ENCODE results near the gene TGFB3. TPM values are rescaled to one million over a fixed set of nuclear protein-coding genes. Genes with fewer than 3 reads are reported as not detected.

TGFB3 gene
- total and polyA plus RNA-seq, 2 experiments from 2014 or later = 11.6 to 13.9 TPM

DNA sequence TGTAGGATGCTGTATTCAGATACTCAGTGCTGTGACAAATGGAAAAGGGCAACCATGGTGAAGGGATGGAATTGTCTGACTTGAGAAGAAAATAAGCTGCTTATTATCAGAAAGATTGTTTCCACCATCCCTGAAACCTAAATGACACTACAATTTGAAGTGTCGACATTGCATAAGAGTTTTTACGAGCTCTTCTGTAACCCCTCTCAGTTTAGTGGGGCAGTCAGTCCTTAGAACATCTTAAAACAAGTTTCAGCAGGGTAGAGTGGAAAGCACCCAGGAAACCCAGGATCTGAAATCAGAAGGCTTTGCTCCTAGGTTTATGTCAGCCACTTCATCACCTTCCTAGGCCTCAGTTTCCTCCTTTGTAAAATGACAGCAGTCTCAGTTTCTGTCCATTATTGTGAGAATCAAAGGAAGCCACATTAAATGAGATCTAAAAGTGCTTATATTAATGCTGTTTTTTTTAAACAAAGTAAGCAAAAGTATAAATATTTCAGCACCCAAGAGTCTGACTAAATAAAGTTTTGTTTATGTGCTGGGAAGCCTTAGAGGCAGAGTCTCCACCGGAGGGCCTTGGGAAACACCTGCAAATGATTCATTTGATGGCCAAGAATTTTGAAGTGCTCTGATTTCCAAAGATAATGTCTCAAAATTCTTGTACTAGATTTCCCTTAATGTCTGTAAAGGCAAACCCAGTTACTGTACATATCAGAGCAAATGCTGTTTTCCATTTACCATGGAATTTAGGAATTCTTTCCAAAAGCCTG is 5.6 kb upstream of the TGFB3 start:
- Histone ChIP-seq H3K27ac (no peak overlapping the region), H3K4me3 (no peak overlapping the region), H3K36me3 (peaks cover 3% of the 10 kb centered on the region), H3K9me3 (ENCODE audit: low read depth) (no peaks in the 10 kb centered on the region), H3K4me1 (ENCODE audit: low read depth) (peaks cover 6% of the 10 kb centered on the region), H3K27me3 (no peaks in the 10 kb centered on the region)
- DNase-seq (ENCODE audit: low read depth in 1 of 2, low spot score in 1 of 2) = no peak
- TF ChIP-seq, protein P1, sequence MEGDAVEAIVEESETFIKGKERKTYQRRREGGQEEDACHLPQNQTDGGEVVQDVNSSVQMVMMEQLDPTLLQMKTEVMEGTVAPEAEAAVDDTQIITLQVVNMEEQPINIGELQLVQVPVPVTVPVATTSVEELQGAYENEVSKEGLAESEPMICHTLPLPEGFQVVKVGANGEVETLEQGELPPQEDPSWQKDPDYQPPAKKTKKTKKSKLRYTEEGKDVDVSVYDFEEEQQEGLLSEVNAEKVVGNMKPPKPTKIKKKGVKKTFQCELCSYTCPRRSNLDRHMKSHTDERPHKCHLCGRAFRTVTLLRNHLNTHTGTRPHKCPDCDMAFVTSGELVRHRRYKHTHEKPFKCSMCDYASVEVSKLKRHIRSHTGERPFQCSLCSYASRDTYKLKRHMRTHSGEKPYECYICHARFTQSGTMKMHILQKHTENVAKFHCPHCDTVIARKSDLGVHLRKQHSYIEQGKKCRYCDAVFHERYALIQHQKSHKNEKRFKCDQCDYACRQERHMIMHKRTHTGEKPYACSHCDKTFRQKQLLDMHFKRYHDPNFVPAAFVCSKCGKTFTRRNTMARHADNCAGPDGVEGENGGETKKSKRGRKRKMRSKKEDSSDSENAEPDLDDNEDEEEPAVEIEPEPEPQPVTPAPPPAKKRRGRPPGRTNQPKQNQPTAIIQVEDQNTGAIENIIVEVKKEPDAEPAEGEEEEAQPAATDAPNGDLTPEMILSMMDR (IDR thresholded peaks at IDR 0.05; ENCODE audit: low read depth, low read length) = no peak

DNA sequence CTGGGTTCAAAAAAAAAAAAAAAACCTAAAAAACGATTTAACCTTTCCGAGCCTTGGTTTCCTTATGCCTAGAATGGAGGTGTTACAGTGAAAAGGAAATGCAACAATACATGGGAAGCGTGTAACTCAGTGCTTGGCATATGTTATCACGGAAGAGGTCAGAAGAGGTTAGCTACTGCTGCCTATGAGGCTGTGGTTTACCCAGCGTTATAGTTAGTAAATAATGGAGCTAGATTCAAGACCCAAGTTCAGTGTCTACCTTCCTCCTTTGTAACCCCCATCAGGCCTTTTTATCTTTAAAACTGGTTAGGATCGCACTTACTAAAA is 4.6 kb upstream of the TGFB3 start:
- no peaks in the 10 kb centered on the region for H3K27me3 ChIP-seq
- H3K9me3 ChIP-seq (ENCODE audit: low read depth) = no peaks in the 10 kb centered on the region
- peaks cover 3% of the 10 kb centered on the region for H3K36me3 ChIP-seq
- peaks cover 8% of the 10 kb centered on the region for H3K4me1 ChIP-seq (ENCODE audit: low read depth)
- TF ChIP-seq, protein P1 (IDR thresholded peaks at IDR 0.05; ENCODE audit: low read depth, low read length) = no peak
- peak in 1 of 2 donors; percentile 32 for DNase-seq (ENCODE audit: low read depth in 1 of 2, low spot score in 1 of 2)
- H3K27ac ChIP-seq = no peak overlapping the region
- peak overlapping the region; percentile 76 for H3K4me3 ChIP-seq

DNA sequence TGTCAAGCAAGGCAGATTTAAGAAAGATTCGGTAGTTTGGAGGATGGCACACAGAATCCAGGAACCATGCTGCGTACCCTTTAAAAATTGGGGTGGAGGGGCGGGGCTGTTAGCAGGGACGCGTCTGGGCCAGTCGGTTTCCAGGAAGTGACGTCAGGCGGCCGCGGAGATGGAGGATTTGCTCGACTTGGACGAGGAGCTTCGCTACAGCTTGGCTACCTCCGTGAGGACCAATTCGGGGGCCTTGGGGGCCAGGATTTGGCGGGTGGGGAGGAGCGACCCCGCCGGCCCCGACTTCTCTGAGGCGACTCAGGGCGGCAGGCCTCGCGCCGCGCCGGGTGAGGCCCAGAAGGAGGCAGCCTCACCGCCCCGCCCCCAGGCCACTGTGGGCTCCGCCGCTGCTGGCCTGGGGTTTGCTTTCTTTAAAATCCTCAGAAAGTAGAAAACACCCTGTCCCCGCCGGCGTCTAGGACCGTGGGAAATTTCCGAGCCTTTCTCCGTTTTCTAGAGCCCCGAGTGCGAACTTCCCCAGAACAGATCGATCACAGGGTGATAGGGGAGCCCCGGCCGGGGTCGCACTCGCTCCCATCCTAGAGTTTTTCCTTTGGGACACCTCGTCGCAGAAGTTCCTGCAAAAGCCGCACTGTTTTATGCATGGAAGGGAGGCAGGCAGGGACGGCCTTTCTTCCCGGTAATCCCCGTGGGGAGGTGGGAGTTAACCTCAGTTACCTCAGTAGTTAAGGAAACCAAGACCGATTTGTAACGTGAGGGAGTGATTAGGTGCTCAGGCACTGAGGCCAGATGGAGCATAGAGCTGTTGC is 4.0 kb upstream of the TGFB3 start, which contains the start of gene IFT43:
Gene IFT43 (plus strand): TSS at position 146 of the 821 bp plus-strand sequence. CDS start 24 bp downstream, at position 170.
- TF ChIP-seq, protein P1 (IDR thresholded peaks at IDR 0.05; ENCODE audit: low read depth, low read length) = no peak
- peaks cover 14% of the 10 kb centered on the region for H3K4me1 ChIP-seq (ENCODE audit: low read depth)
- peak within 1 kb of the TSS; percentile 76 for H3K4me3 ChIP-seq
- peak; percentile 87 to 88 for DNase-seq (ENCODE audit: low read depth in 1 of 2, low spot score in 1 of 2)
- no peaks in the 10 kb centered on the region for H3K9me3 ChIP-seq (ENCODE audit: low read depth)
- peak within 1 kb of the TSS; percentile 16 for H3K27ac ChIP-seq
- no peaks in the 10 kb centered on the region for H3K27me3 ChIP-seq
- peaks cover 3% of the 10 kb centered on the region for H3K36me3 ChIP-seq

DNA sequence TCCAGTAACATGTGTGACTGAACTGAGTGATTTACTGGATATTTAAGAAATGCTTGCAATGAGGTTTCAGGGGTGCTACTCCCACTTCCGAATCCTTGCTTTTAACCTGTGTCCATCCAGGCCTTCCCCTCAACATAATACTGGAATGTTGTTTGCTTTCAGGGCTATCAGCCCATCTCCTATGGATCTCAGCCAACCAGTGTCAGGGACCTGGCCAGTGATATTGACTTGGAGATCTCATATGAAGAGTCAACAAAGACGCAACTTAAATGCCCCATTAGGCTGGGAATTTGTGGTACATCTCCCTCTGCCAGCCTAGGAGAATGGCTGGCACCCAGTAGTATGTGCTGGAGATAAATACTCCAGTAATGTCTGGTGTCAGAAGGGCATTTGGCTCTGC is 2.9 kb upstream of the TGFB3 start:
- H3K9me3 ChIP-seq (ENCODE audit: low read depth) = no peaks in the 10 kb centered on the region
- H3K36me3 ChIP-seq = no peaks in the 10 kb centered on the region
- H3K4me3 ChIP-seq = no peak overlapping the region
- H3K27ac ChIP-seq = no peak overlapping the region
- H3K4me1 ChIP-seq (ENCODE audit: low read depth) = peaks cover 26% of the 10 kb centered on the region
- H3K27me3 ChIP-seq = no peaks in the 10 kb centered on the region
- DNase-seq (ENCODE audit: low read depth in 1 of 2, low spot score in 1 of 2) = no peak
- TF ChIP-seq, protein P1 (IDR thresholded peaks at IDR 0.05; ENCODE audit: low read depth, low read length) = no peak

DNA sequence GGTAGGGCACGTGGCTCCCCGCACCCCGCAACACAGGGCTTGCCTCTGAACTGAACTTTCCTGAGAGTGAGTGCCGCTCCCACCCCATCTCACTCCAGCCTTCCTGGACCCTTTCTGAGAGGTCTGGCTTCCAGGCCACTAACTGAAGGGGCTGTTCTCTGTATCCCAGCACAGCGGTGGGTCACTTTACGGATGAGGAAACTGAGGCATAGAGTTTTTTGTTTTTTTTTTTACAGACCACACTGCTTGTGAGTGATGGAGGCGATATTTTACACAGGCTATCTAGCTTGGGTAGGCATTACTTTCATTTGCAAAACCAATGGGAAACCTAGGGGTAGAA is 1.2 kb upstream of the TGFB3 start:
- H3K4me3 ChIP-seq = peak overlapping the region; percentile 91
- H3K27me3 ChIP-seq = no peaks in the 10 kb centered on the region
- H3K9me3 ChIP-seq (ENCODE audit: low read depth) = no peaks in the 10 kb centered on the region
- DNase-seq (ENCODE audit: low read depth in 1 of 2, low spot score in 1 of 2) = no peak
- no peak overlapping the region for H3K27ac ChIP-seq
- H3K4me1 ChIP-seq (ENCODE audit: low read depth) = peaks cover 28% of the 10 kb centered on the region
- H3K36me3 ChIP-seq = no peaks in the 10 kb centered on the region
- TF ChIP-seq, protein P1 (IDR thresholded peaks at IDR 0.05; ENCODE audit: low read depth, low read length) = no peak

Data from cardiac muscle cell (in vitro differentiated cells and primary cell).